Activated T-cell treated with anti-CD3 and anti-CD28 coated beads for 4 hours (primary cell): Measurements from ENCODE around the gene PPP1CC.

ENCODE experiments used
- DNase-seq: peaks from one replicate; pipeline ENCODE4 v3.0.0-alpha.2; 2020

Gene PPP1CC

DNA sequence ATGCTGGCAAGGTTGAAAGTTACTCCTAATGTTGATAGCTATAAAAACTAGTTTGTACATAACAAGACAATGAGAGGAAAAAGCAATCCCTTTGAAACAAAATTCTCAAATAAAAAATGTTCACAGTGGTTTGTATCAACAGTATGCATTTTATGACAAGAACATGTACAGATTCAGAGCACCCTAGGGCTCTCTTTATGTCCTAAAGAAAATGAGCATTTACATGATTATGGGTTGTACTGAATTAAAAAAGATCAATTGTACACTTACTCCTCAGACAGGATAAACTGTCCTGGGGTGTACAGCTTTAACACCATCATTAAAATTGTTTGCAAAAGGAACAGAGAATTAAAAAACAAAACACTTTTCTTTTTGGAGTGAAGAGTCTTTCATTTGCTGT is 22.2 kb downstream of the PPP1CC start:
- DNase-seq = no peak

DNA sequence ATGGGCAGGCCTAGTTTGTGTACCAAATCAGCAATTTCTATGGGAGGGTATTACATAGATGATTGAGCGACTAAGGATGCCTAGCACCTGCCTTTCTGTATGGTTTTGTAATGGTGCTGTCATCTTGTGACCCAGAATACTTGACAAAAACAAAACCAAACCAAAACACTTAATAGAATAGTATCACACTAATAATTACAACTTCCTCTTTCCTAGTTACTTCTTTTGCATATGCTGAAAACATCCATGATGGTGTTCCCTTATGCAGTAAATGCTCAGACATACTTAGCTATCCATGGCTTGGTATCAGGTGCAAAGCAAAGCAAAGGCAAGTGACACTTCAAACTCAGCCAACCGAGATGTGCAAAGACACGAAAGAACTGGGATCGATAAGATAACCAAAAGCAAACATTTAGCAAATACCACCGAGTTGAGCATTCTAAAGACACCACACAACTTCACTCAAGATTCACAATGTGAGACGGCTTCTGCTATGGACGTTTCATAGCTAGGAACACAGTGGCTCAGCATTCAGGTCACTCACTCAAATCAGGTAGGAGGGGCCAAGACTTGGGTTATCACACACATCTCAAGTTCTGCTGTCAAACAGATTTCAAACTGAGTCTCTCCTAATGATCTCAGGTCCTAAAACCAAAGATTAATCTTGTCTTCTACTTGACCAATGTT is 24.3 kb downstream of the PPP1CC start:
- no peak for DNase-seq

DNA sequence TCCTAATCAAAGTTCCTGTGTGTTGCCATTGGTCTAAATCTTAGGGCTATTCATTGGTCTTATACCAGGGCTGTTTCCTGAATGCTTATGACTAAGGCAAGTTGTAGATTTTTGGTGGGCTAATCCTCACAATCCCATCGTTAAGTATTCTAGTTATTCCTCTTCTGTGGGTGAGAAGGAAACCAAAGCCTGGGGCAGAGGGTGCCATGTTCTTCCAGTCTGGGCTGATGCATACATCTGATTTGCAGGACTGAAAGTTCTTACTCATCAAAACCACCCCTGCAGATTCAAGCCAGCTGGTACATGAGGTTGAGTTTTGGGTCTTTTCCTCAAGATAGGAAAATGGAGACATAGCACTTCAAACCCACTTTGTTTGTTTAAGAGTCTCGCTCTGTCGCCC is 25.7 kb downstream of the PPP1CC start:
- DNase-seq = no peak

DNA sequence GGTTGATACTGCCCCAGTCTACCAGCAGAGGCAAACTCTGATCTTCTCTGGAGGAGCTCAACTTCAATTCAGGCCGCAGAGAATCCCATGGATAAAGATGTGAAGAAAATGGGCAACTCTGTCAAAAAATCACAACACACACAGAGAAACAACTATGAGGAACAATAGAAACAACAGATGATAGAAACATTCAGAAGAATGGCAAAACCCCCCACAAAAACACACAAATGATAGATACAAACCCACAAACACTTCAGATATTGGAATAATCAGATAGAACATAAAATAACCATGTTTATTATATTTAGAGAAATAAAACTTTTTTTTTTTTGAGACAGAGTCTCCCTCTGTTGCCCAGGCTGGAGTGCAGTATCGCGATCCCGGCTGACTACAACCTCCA is 33.8 kb downstream of the PPP1CC start:
- no peak for DNase-seq

DNA sequence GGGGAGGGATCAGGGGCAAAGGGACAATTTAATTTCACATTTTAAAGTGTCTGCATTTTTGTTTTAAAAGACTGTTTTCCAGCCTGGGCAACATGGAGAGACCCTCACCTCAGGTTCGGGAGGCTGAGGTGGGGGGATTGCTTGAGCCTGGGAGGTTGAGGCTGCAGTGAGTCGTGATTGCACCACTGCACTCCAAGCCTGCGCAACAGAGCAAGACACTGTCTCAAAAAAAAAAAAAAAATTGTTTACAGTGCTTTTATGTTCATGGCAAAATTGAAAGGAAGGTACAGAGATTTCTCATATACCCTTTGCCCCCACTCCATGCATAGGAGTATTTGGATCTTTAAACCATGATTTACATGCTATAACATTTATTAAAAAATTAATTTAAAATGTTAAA is 37.4 kb downstream of the PPP1CC start:
- no peak for DNase-seq

DNA sequence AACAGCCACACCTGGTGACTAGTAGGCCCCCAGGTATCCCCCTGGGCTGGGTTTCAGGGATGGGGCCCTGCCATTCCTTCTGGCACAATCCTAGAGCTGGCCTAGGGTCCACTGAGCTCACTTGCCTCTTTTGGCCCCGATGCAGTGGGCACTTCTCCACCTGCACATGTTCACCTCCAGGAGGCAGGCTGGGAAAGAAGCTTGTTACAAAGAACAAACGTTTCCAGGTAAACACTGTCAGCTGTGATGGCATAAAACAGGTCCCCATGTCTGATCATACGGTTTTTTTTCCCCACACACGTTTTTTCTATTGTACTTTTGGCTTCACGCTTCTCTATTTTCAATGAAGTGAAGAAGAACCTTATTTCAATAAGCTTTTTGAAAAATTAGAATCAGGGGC is 37.9 kb downstream of the PPP1CC start:
- DNase-seq = no peak

DNA sequence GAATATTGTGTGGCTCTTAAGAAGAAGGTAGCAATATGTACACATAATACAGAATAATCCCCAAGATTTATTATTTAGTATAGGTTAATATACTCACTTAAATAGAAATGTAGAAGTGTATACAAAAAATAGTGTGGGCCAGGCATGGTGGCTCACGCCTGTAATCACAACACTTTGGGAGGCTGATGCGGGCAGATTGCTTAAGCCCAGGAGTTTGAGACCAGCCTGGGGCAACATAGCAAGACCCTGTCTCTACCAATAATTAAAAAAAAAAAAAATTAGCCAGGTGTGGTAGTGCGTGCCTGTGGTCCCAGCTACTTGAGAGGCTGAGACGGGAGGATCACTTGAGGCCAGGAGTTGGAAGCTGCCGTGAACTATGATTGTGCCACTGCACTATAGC is 38.5 kb downstream of the PPP1CC start:
- no peak for DNase-seq

DNA sequence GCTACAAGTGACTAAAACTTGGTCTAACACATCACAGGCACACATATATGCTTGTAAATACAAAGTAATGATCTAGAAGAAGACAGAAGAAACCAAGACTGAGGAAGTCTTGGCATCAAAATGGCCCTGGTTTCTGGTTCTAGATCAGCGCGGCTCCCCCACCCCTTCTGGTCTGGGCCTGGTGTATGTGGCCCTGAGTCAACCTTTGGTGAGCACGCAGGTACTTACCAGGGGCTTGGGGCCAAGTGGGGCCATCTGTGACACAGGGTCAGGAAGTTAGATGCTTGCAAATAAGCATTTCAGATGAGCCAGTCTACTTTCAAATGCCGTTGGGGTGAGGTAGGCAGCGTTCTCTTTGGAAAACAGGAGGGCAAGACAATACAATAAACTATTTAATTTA is 40.6 kb downstream of the PPP1CC start:
- no peak for DNase-seq

DNA sequence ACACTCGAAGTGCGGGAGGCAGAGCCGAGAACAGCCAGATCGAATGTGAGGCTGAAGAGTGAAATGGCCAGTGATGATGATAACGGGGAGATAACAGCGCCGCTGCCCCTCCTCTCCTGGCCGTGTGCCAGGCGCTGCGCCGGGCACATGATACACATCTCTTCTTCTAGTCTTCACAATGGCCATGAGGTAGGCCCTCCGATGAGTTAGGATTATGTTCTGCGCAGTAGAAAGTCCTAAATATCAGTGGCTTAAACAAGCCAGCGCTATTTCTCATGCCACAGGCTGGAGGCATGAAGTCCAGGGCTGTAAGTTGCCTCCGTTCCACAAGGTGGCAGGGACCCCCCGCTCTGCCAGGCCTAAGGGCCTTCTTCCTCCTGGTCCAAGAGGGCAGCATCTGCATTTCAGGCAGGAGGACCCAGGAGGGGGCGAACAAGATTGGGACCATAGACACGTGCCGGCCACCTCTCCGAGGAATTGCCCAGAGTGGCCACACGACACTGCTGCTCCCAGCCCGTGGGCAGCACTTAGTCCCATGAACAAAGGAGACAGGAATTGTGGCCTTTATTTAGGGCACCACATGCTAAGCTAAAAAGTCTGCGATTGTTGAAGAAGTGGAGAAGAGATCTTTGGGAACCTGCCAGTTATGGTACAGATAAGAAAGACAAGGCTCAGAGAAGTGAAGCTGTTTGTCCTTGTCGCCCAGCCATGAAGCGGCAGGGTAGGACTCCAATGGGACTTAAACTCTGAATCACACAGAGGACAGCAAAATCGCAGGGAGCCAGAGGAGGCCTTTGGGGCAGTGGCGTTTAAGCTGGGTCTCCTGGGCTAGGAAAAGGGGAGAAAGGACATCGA is 42.9 kb downstream of the PPP1CC start:
- DNase-seq = no peak

DNA sequence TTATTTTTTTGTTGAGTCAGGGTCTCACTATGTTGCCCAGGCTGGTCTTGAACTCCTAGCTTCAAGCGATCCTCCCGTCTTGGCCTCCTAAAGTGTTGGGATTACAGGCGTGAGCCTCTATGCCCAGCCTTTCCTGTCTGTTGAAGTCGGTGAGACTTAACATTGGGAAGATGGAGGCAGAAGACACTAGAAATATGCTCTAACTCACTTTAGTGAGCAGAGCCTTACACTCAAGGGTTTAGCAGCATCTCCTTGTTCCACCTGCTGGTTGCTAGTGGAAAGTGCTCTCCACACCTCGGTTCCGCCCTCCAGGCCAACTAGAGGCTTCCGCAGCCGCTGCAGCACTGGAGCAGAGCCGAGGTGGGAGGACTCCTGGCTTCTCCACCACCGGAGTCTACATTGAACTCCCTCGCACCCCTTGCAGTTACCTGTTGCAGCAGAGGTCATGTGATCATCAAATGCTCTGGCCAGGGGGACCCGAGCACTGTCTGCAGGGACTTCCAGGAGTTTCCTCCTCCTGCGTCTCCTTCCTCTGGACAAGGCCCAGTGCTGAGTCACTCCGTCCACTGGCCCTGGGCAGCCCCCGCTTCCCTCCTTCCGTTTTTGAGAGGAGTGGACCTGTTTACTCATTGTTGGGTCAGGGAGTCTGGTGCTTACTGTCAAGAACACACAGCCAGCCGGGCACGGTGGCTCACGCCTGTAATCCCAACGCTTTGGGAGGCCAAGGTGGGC is 44.4 kb downstream of the PPP1CC start:
- DNase-seq = peak; percentile 59

DNA sequence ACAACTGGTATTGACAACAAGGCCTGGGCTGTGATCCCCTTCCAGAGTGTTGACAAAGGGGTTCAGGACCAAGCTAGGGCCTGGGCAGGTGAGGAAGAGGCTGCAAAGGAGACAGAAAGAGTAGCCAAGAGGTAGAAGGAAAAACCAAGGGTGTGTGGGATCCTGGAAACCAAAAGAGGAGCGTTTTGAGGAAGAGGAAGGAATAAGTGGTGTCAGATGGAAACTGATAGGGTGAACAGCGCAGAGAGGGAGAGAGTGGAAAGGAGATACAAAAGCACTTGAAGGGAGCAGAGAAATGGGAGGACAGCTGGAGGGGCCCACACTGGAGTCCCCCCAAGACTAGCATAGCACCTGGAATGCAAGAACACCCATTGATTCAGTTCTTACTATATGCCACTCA is 45.5 kb downstream of the PPP1CC start:
- no peak for DNase-seq

DNA sequence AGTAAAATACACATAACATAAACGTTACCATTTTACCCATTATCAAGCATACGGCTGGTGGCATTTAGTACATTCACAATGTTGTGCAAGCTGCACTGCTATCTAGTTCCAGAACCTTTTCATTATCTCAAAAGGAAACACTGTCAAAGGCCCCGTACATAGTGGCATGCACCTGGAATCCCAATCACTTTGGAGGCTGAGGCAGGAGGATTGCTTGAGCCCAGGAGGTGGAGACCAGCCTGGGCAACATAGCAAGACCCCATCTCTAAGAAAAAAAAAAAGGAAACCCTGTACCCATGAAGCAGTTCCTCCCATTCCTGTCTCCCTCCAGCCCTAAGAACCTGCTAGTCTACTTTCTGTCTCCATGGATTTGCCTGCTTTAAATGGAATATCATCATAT is 46.4 kb downstream of the PPP1CC start:
- DNase-seq = no peak

DNA sequence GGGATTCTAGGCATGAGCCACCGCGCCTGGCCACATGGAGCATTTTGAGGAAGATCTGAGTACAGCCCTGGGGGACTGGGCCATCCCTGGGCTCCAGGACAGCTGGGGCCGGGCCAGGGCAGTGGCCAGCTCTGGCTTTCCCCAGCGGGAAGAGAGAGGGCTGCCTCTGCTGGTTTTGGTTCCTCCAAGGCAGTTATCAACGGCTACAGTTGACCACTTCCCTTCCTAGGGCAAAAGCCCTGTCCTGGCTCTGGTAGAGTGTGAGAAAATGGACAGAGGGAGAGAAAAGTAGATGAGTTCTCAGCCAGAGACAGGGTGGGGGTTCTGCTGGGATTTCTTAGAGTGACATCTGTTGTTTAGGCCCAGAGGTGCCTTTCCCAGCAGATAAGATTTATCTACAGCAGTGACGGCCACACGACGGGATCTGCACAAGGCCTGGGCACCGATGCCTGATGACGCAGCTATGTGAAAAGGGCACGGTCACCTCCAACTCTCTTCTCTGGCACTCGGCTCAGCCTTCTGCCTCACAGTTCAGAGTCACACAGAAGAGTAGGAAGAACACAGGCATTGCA is 48.3 kb downstream of the PPP1CC start:
- DNase-seq = no peak

DNA sequence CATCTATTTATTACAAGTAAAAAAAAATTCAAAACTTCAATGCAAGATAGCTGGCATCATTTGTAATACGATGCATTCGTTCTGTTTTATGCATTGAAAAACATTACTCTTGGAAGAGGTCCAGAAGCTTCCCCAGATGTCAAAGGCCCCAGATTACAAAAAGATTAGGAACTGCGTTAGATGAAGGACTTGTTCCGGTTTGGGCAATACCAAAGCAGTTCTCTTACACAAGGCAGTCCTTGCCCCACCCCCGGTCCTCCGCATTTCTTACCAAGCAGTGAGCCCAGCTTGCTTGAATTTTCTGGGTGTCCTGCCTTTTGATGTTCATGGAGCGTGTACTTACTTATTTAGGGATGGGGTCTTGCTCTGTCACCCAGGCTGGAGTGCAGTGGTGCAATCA is 49.0 kb downstream of the PPP1CC start:
- no peak for DNase-seq

DNA sequence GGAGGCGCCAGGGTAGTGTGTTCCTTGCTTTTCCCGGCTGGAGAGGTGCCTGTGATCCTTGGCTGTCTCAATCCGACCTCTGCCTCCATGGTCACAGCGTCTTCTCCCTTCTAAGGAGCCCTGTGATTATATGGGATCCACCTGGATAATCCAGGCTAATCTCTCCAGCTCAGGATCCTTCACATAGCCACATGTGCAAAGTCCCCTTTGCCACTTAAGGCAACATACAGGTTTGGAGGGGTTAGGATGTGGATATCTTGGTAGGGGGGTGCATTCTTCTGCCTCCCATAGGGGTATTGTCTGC is 52.6 kb downstream of the PPP1CC start:
- DNase-seq = no peak

DNA sequence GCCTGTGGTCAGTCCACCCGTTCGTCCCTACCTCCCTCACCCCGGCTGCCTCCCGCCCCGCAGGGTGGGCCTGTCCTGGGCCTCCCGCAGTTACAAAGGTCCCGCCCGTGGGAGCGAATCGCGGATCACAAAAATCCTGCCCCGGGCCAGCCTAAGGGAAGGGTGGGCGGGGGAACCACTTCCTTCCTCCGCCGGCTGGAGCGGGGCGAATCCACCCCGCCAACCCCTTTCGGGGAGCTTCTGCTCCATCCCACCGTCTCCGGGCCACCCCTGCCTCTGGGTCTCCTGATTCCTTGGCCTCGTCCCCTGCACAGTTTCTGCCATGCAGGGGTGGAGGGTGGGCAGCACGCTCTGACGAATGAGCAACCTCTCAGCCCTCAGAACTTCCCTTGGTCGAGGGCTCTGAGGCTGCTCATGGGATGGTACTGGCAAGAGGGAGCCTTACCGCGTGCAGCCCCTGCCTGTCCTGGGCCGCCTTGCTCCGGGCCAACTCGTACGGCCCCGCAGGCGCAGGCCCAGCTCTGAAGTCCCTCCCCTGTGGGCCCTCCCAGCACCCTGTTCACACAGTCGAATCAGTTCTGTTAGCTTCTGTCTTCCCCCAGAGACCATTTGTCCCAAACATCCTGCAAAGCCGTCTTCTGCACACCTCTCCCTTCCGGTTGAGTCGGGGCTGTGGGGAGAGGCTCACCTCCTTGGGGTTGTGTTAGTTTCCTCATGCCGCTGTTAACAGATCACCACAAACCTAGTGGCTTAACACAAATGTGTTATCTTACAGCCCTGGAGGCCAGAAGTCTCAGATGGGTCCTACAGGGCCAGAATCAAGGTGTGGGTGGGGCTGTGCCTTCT is 53.2 kb downstream of the PPP1CC start:
- peak; percentile 14 for DNase-seq

DNA sequence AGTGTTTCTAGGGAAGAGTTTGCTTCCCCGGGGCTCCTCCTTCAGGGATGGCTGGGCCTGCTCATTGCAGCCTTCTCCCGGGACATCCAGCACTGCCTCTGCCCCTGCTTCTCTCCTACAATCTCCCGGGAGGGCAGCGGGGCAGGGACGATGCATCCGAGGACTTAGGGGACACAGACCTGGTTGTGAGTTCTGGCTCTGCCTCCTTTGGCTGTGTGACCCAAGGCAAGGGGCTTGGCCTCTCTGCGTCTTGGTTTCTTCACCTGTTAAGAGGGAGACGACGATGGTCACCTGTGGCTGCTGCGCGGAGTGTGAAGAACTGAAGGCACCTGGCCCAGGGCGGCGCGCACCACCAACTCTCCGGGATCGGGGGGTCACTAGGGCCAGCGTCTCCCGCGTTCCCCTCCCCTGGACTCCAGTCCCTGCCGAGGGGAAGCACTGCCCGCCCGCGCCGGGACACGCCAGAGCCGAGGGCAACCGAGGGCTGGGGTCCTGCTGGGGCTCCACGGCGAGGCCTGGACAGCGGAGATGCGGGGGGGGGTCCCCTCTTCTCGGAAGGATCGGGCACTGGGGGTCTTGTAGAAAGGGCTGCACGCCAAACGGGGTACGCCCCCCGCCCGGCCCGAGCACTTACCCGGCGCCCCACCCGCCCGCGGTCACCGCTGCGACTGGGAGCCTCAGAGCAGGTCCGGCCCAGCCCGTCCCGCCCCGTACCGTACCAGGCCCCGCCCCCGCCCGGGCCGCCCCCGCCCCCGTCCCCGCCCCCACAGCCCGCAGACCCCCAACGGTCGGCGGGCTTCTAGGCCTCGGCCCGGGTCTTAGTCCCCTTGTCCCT is 54.0 kb downstream of the PPP1CC start, which contains the start of gene HVCN1:
Gene HVCN1 (minus strand): TSS at position 670 of the 835 bp plus-strand sequence. CDS start 5,870 bp downstream, outside the sequence.
- no peak for DNase-seq

DNA sequence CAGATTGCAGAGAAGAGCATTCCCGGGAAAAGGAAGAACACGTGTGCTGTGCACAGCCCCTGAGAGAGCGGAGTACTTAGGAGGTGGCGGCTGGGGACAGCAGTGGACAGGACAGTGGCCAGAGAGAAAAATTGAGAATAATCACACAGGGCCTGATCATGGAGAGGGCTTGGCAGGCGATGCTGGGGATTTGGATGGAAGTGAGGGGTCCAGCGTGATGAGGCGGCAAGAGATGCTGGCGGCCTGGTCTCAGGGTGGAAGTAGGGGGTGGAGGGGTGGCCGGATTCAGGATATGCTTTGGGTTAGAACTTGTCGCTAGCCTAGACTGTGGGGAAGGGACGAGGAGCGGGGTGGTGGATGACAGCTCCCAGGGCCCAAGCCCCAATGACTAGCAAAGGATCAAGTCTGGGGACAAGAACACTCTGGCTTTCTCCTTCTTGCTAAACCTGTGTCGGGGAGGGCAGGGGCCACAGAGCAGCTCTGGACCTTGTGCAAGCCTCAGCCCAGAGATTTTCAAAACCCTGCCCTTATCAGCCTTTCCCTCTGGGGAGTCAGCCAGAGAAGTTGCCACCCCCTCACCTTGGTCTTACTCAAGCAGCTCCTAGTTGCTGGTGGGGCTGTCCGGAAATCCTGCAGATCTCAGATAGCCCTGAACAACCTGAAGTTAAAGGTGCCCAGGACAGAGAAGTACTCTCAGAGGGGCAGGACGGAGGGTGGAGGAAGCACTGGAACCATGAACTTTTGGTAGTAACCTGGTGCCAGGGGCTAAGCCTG is 55.1 kb downstream of the PPP1CC start:
- DNase-seq = no peak

DNA sequence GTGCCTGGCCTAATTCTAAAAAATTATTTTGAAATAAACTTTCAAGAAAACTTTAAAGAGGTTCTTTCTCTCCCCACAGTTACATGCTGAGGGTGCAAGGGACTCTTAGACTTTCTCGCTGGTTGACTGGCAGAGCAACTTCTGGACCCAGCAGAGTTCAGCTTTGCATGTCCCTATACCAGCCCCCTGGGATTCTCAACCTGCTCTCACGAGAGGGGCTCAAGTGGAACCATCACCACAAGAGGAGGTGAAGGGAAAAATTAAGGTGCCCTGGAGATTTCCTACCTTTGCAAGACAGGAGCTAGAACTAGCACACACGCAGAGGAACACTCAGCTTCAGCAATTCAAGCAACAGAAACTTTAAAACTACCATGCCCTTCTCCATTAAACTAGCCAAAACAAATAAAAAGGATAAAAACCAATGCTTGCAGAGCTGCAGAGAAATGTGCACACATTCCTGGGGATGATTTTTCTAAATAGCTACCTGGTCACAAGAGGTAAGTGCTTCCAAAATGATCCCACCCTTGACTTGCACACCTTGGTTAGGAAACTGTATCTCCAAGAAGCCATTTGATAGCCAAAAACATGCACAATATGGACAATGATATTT is 56.3 kb downstream of the PPP1CC start:
- DNase-seq = no peak

DNA sequence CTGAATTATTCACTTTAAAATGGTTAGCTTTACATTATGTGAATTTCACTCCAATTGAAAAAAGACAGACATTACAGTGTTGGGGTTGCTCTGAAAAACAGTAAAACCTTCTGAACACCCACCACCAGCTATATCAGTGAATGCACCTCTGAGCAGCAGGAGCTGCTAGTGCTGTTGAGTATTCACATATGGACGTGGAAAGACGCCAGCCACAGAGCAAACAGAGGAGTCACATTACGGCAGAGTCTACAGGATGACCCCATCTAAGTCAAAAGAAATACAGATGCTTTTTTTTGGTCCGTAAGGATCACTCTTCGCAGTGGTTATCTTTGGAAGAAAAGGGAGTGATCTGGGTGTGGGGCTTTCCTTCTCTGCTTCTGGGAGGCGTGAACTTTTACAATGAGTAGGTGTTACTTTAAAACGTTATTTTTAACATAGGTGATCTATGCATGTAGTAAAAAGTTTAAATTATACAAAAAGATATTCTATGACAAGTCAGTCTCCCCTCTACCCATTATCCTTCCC is 58.3 kb downstream of the PPP1CC start:
- no peak for DNase-seq
